HG03558 (cell line): ENCODE data around the gene DCUN1D1.

Experiments used
- ATAC-seq: cut with Tn5 transposase; IDR thresholded peaks from one replicate; pipeline ENCODE4 v1.9.1; 2021; ENCODE audit warnings: moderate number of reproducible peaks; ENCODE audit not compliant: unreplicated experiment; ENCODE audit errors: extremely low read depth

The DCUN1D1 gene

GRCh38 chr3:182937293-182938051 is 42.9 kb downstream of the DCUN1D1 start:
- no peak for ATAC-seq

GRCh38 chr3:182936918-182937285 is 43.4 kb downstream of the DCUN1D1 start:
- ATAC-seq: no peak

DNA sequence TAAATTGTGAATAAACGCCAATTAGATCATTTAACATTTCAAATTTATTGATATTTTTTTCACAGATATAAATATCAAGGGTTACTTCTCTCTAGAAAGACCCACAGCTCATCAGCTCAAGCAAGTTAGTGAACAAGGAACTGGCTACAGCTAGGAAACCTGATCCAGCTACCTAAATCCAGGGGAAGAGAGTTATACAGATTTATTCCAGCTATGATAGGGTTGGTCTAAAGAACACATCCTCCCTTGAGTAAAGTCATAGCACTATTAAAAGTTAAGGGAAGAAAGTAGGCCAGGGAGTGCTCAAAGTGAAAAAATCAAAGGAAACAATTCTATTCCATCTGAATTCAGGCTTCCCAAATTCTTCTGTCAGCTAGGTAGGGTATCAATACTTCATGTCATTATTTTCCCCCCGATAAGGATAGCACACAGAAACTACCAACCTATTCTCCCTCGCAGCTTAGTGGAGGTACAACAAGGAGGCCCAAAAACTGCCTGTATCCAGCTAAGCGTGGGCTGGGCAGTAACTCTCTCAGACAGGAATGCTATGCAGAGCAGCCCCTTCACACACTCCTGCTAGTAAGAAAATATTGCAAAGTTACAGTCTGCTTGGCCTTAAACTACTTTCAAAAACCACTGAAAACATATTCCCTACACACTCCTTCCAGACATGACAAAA is 44.0 kb downstream of the DCUN1D1 start:
- no peak for ATAC-seq

GRCh38 chr3:182935803-182936202 is 44.5 kb downstream of the DCUN1D1 start:
- no peak for ATAC-seq

DNA sequence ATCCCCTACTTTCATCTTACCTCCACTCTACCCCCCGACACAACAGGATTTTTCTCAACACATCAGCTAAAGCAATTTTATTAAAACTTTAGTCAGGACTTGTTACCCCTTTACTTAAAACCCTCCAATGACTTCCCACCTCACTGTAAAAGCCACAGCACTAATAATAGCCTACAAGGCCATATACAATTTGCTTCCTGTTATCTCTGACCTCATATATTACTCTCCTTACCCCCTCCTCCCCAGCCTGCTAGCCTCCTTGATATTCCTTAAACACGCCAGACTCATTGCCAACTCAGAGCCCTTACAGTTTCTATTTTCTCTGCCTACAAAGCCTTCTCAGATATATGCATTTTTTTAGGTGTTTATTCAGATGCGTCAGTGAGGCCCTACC is 54.4 kb downstream of the DCUN1D1 start:
- ATAC-seq: no peak

DNA sequence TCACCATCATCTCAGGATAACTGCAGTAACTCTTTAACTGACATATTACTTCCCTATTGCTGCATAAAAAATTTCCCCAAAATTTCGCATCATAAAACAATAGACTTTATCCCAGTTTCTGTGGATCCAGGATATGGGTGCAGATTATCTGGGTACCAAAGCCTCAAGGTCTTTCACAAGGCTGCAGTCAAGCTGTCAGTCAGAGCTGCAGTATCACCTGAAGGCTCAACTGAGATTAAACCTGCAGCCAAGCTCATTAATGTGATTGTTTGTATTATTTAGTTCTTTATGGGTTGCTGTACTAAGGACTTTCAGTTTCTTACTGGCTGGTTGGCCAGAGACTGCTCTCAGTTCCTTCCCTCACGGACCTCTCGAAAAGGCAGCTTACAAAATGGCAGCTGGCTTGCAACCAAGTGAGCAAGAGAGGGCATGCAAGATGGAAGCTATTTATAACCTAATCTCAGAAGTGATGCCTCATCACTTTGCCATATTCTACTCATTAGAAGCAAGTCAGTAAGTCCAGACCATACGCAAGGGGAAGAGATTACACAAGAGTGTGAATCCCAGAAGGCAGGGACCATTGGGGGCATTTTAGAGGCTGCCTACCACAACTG is 54.9 kb downstream of the DCUN1D1 start:
- ATAC-seq: peak; percentile 89

- ATAC-seq: no peak
Measured at GRCh38 chr3:182921665-182922355, 58.5 kb downstream of the DCUN1D1 start.

DNA sequence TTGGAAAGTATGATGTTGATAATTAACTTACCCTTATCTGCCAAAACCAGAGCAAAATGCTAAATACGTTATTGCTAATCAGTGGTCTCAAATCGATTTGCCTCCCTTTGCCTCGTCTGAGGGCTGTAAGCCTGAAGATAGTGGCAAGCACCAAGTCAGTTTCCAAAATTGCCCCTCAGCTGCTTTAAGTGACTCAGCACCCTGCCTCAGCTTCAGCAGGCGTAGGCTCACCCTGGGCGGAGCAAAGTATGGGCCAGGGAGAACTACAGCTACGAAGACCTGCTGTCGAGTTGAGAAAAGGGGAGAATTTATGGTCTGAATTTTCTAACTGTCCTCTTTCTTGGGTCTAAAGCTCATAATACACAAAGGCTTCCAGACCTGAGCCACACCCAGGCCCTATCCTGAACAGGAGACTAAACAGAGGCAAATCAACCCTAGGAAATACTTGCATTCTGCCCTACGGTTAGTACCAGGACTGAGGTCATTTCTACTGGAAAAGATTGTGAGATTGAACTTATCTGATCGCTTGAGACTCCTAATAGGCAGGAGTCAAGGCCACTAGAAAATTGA is 59.7 kb downstream of the DCUN1D1 start:
- ATAC-seq: no peak

DNA sequence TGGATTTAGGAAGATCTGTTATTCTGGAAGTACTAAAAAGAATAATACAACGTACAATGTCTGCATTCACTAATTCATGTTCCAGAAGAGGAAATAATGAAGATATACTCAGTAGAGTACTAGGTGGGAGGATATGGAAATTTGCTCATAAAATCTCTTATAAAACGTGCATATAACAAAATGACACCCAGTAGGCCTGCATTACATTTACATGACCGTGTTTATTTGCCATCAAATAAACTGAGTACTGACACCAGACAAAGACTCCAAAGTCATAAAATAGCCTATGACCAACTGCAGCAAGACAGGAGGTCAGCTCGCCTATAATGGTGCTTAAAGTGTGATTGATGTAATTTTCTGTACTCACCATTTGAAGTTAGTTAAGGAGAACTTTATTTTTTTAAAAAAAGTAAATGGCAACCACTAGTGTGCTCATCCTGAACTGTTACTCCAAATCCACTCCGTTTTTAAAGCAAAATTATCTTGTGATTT is 60.4 kb downstream of the DCUN1D1 start:
- no peak for ATAC-seq

DNA sequence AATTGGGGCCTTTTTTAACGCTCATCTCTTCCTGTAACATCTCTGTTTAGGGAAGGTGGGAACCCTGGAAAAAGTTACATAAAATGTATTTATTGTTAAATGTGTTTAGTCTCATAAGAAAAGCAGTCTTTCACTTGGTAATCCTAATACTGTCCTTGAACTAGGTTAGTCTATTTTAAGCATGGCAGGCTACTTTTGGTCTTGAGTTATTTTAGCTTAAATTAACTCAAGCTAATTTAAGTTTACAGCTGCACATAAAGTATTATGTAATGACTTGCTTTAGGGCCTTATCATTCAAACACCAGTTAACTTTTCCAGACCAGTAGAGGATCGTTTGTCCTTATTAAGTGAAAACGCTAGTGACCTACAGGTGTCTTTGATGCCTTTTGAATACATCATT is 63.2 kb downstream of the DCUN1D1 start:
- ATAC-seq: no peak

DNA sequence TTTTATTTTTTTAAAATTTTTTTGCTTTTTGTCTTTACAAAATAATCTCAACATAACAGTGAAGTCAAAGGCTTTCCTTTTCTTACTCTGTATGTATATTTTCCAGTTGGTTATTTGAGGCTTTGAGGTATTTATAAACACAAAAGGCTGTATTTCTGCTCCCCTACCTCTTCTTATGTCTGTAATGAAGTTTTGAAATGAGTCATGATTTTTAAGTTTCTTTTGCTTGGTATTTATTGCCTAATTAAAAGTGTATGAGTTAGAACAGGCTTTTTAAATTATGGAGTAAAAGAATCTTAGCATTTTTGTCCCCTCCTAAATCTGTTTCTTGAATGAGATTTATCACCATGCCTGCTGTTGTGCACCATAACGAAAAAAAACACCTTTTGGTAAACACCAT is 66.0 kb downstream of the DCUN1D1 start:
- ATAC-seq: peak; percentile 25

DNA sequence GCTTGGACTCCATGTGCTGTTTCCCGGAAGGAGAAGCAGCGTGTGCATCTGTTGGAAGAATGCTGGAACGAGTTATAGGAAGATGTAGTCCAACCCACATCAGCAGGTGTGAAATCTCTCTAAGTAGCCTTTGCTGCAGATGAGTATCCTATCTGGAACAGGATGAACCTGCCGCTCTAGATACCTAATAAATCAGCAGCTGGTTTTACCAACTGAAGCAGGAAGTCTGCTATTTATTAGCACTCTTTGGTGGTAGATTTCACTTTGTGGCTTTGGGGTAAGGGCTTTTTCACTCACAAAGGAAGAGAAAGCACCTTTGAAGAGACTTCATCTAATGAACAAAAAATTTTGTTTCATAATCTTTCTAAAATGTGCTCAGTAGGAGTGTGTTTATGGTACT is 66.4 kb downstream of the DCUN1D1 start:
- peak; percentile 83 for ATAC-seq

- no peak for ATAC-seq
Measured at GRCh38 chr3:182912474-182912873, 67.9 kb downstream of the DCUN1D1 start.

GRCh38 chr3:182911782-182912111 is 68.6 kb downstream of the DCUN1D1 start:
- ATAC-seq: no peak

DNA sequence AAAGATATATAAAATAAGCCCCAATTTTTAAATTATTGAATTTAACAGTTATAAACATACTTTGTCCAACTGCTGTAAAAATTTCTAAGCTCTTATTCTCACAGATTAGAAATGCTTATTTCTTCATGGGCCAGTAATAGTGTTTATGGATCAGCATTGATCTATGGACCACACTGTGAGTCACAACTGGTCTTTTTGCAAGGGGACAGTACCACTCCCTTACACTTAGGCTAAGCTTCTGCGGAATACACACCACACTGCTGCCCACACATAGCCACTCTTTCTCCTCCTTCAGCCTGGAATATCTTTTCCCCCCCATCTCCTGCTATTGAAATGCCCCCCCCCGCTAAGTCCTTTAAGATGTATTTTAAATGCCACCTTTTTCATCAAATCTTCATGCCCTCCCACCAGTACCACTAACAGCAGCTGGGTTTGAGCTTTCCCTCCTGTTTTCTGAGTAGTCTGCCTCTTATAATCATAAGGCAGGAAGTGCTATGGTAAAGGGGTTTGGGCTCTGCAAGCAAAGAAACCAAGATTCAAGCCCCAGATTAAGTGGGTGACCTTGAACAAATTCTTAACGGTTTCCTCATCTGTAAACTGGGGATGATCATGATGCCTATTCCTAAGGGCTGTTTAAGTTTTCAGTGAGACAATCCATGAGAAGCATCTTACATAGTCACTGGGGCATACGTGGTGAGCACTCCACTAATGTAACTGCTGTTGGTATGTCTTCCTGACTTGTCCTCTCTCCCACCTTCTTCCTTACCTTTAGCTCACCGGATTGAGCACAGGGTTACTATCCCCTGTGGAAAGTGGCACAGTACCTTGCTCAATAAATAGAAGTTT is 69.2 kb downstream of the DCUN1D1 start:
- no peak for ATAC-seq

DNA sequence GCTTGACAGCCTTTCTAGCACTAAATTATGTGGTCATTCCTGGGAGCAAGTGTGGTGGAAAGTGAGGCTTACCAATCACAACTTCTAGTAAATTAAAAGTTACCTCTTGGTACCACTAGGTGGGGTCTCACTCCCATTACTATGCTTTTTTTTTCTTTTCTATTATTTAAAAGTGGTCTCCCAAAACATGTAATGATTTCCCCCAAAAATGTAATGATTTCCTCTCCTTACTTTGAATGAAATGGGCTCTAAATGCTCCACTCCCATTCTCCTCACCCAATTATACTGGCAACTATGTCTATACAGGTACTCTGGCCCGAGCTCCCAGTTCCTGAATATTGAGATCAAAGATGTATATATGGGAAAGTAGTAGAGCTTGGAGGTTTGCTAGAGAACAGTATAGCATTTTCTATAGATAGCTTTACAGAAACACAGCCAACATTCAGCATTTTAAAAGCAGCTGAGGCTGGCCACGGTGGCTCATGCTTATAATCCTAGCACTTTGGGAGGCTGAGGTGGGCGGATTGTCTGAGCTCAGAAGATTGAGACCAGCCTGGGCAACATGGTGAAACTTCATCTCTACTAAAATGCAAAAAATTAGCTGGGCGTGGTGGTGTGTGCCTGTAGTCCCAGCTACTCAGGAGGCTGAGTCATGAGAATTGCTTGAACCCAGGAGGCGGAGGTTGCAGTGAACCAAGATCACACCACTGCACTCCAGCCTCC is 70.9 kb downstream of the DCUN1D1 start:
- ATAC-seq: no peak

DNA sequence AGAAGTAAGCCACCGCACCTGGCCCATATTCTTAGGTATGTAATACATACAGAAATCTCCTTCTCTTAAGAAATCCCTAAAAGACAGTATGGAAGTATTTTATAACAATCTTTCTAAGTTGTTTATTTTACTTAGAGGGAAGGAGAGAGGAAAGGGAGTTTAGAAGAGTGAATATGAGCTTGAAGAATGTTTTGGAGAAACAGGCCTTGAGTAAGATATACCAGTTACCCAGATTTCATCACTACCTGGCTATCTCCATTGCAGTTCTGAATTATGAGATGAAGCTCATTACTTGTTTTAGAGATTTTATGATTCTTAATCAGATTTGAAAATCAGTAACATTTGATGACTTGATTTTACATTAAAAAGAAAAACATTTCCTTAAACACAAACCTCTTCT is 71.9 kb downstream of the DCUN1D1 start:
- ATAC-seq: no peak

- ATAC-seq: no peak
Measured at GRCh38 chr3:182906036-182906435, 74.3 kb downstream of the DCUN1D1 start.

DNA sequence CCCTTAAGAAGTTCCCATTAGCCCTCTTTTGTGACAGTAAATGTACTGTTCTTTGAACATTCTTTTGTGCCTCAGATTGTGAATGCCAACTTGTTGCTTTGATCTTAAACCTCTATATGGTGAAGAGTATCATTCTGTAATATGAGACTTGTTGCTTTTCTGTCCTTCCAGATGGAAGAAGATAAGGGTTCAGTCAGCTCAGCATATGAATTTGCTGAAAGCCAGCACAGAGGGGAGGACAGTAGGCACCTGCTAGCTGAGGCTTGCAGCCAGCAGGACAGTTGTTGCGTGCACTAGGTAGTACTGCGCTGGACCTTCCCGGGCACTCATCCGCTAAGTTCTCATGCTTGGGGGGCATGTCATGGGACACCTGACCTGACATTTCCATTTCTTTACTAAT is 74.7 kb downstream of the DCUN1D1 start:
- no peak for ATAC-seq
